Dedifferentiated amniotic fluid mesenchymal stem cell (primary cell): ENCODE results near the gene TTC12.
A peak's percentile ranks its signal among the peaks of the same experiment; 100 is the strongest.

Experiments used
- DNase-seq: peaks from one replicate; pipeline ENCODE4 v3.0.0-alpha.2; 2016; ENCODE audit errors: extremely low spot score

The TTC12 gene

GRCh38 chr11:113376156-113376555, 61.8 kb downstream of the TTC12 start:
- DNase-seq, result no peak

DNA sequence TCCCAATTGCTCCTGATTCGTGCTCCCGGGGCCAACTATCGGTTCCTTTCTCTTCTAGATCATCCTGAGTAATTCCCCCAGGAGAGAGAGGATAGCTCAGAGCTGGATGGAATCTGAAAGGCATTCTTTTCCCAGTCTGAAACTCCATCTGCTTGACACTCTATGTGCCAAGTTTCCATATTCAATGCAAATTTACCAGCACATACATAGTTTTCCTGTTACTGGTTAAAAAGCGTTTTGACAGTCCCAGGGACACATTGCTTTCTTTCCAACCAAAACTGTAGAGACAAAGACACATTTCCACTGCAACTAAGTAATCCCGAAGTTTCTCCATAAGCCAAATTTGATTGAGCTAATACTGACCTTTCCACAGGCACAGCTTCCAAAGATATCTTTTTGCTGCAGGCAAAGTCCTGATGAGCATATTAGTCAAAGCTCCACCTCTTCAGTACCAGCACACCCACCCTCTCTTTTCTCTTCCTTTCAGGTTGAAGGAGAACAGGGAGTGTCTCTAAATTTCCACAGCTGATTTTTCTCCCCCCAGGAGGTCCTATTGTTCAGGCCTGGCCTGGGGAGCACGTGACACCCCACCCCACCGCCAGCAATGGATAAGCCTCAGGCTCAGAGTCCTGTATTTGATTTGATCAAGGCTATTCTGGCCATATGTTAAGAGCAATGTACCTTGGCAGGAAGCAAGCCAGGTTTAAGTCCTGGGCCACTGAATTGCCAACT, 63.5 kb downstream of the TTC12 start:
- DNase-seq, result no peak

- no peak for DNase-seq
Observed at GRCh38 chr11:113378692-113379091, 64.3 kb downstream of the TTC12 start.

DNA sequence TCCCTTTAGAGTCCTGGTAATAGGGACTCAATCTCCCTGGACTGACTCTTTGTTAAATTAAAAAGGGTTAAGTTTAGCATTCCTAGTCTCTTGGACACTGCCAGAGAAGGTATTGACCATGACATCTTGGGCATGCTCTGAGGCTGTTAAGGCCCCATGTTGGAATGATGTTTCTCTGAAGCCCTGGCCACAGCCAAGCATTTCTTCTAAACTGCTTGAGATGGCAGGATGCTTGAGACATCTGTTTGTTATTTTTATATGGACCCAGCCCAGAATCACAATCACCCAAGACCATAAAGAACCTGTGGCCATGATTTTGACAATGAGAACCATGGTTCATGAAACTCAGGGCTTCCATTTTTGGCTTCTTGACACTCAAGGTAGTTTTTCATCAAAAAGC, 67.7 kb downstream of the TTC12 start:
- DNase-seq, result no peak

- peak; percentile 72 for DNase-seq
Observed at GRCh38 chr11:113384551-113384950, 70.2 kb downstream of the TTC12 start.

GRCh38 chr11:113385749-113386148, 71.4 kb downstream of the TTC12 start:
- DNase-seq, result no peak

DNA sequence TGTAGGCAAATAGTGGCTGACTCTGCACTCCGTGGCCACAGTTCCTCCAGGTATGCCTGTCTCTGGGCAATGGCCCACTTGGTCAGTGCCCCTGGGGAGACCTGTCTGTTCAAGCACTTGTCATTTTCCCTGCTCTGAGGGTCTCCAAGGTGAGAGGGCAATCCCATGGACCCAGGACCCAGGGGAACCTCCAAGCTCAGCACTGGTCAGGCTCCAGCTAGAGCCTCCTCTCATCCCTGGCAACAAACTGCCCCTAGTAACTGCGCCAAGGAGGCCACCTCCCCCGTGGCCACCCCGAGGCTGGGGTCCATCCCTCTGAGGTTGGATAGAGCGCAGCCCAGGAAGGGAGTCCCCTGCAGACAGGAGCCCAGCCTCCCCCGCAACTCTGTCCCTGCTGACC, 72.5 kb downstream of the TTC12 start:
- DNase-seq, result no peak

- no peak for DNase-seq
Observed at GRCh38 chr11:113387605-113388211, 73.3 kb downstream of the TTC12 start, which contains the start of gene ANKK1. Gene ANKK1, plus strand, starts transcription at chr11:113387779. Its CDS starts 106 bp downstream, at chr11:113387885.

GRCh38 chr11:113389272-113389671, 74.9 kb downstream of the TTC12 start:
- no peak for DNase-seq

- DNase-seq, result no peak
Observed at GRCh38 chr11:113392236-113392921, 78.0 kb downstream of the TTC12 start.

DNA sequence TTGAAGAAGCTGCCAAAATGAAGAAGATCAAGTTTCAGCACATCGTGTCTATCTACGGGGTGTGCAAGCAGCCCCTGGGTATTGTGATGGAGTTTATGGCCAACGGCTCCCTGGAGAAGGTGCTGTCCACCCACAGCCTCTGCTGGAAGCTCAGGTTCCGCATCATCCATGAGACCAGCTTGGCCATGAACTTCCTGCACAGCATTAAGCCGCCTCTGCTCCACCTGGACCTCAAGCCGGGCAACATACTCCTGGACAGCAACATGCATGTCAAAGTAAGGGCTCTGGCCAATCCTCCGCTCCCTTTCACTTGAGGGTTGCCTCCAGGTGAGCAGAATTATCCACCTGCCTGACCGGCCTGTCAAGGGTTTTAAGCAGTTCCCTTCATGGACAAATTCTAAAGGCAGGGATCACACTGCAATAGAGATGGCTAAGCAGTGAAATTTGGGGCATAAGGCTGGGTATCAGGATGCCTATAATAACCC, 79.2 kb downstream of the TTC12 start:
- no peak for DNase-seq

- no peak for DNase-seq
Observed at GRCh38 chr11:113394919-113395318, 80.5 kb downstream of the TTC12 start.

DNA sequence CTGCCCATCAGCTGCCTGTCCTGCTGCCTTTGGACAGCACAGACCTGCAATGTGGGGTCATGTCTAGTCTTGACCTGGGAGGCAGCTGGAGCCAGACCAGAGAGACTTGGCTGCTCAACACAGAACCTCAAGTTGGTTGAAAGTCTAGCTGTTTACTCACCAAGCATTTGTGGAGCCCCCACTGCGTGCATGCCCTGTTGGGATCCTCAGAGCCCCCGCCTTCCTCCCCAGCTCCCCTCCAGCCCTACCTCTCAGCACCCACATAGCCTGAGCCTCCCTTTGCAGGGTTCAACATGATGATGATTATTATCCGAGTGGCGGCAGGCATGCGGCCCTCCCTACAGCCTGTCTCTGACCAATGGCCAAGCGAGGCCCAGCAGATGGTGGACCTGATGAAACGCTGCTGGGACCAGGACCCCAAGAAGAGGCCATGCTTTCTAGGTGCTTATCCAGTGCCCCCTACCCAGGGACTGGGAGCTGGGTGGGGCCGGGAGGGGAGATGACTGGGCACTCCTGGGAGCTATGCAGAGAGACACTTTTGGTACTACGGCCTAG, 81.5 kb downstream of the TTC12 start:
- DNase-seq, result no peak

- DNase-seq, result no peak
Observed at GRCh38 chr11:113396690-113397089, 82.3 kb downstream of the TTC12 start.

GRCh38 chr11:113397212-113397611, 82.8 kb downstream of the TTC12 start:
- no peak for DNase-seq

DNA sequence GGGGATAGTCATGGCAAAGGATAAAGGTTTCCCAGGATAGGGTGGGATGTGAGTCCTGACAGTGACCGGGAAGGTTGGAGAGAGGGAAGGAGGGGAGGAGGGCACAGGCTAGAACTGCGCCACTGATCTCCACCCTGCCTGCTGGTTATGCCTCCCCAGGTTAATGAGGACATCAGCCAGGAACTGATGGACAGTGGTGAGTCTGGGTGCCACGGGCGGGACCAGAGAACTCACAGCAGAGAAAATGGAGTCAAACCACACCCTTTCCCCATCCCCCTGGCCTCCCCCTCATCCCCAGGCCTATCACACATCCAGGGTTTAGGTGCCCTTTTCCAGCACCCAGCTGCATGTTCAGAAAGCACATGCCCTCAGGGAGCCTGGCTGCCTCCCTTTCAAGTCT, 83.4 kb downstream of the TTC12 start:
- DNase-seq, result no peak

GRCh38 chr11:113398669-113399430, 84.5 kb downstream of the TTC12 start:
- no peak for DNase-seq

DNA sequence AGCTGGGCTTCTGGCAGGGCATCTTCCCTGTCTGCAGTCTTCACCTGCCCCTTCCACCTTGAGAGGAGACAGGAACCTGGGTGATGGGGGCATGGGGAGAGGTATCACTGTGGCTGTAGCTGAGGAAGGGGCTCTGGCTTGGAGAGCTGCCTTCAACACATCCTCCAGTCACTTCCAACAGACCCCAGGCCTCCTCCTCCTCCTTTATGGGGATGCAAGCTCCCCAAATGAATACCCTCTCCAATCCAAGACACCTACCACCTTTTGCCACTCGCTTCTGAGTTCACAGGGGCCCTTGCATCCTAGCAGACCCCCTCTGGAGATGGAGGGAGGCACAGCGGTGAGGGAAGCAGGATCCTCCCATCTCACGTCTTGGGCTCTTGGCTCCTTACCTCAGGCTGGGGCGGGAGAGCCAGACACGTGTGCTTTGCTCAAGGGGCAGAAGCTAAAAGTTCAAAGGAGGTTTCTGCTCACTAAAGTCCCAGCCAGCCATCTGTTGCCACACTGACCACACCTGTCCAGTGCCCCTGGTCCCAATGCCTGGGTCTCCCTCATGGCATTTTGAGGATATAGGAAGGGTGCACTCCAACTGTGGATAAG, 86.3 kb downstream of the TTC12 start:
- DNase-seq, result no peak

- peak; percentile 15 for DNase-seq
Observed at GRCh38 chr11:113401718-113402117, 87.3 kb downstream of the TTC12 start.

DNA sequence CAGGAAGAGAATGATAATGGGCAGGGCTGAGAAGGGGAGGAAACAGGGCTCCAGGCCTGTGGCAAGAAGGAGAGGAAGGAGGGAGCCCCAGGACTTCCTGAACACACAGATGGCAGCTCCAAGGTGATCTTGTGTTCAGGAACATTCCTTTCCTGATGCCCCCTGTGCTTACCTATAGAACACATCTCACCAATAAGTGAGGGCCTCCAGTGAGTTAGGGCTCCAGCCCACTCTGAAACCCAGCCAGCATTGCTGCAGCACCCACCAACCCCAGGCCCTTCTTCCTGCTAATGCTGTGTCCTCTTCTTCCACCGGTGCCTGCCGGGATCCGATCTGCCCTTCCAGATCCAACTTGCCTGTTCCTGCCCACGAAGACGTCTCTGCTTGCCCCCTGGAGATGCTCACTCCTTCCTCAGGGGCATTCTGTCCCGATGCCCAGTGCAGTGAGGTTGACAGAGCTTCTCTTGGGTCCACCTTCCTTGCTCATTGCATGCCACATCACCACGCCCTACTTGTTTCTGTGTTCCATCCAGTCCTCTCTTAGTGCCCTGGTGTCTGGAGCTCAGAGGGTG, 90.6 kb downstream of the TTC12 start:
- DNase-seq, result no peak
